ENCODE results near the gene PCDHA4. TPM values are rescaled to one million over a fixed set of nuclear protein-coding genes. Genes with fewer than 3 reads are reported as not detected.

The PCDHA4 gene
- total and polyA plus RNA-seq, 2 of the 8 experiments (the other 6 are each of a cell fraction or from before 2014, with no cell fraction given) = 3.7 to 5.7 TPM

GRCh38 chr5:140806834-140807775, at the start of gene PCDHA4 (continued):
- TF ChIP-seq POLR2A (IDR thresholded peaks at IDR 0.05; ENCODE audit: control extremely low read depth in 1 of 2, low read depth in 2 of 2, low read length in 2 of 2) = peak in 1 of 2 experiments; percentile 59; a peak in 2 of 3 replicates
- TF ChIP-seq EP300 (IDR thresholded peaks at IDR 0.05; ENCODE audit: borderline replicate concordance in 1 of 2, low read depth in 2 of 2, low read length in 2 of 2) = no peak
- peak; percentile 75 to 76 for TF ChIP-seq RAD21 (IDR thresholded peaks at IDR 0.05 in 1 of 2, conservative IDR thresholded peaks at IDR 0.05 in 1 of 2; ENCODE audit: low read depth in 2 of 2, low read length in 2 of 2)
- TF ChIP-seq RXRA (IDR thresholded peaks at IDR 0.05; ENCODE audit: insufficient read depth, low read depth, low read length) = no peak
- peak; percentile 75 for TF ChIP-seq KDM4A (IDR thresholded peaks at IDR 0.05; ENCODE audit: low read depth, low read length, severe bottlenecking)
- peak; percentile 56; the same call in 1 of the 2 replicates for TF ChIP-seq POLR2AphosphoS5 (IDR thresholded peaks at IDR 0.05; ENCODE audit: low read depth, low read length)
- no peak for TF ChIP-seq SIX5 (IDR thresholded peaks at IDR 0.05; ENCODE audit: low read depth, low read length)
- no peak for TF ChIP-seq CREB1 (IDR thresholded peaks at IDR 0.05)
- TF ChIP-seq SUZ12 (IDR thresholded peaks at IDR 0.05; ENCODE audit: low read length) = no peak
- TF ChIP-seq CEBPB (IDR thresholded peaks at IDR 0.05; ENCODE audit: low read depth, low read length) = no peak
- 0 out of 2 replicates have a peak, but pooled peaks have one; percentile 31 for TF ChIP-seq ATF2 (IDR thresholded peaks at IDR 0.05; ENCODE audit: low read length)
- TF ChIP-seq TEAD4 (IDR thresholded peaks at IDR 0.05; ENCODE audit: low read depth, low read length) = 0 out of 2 replicates have a peak, but pooled peaks have one; percentile 32
- no peak for TF ChIP-seq BCL11A (IDR thresholded peaks at IDR 0.05; ENCODE audit: low read depth in 2 of 2, low read length in 2 of 2)
- TF ChIP-seq YY1 (IDR thresholded peaks at IDR 0.05; ENCODE audit: low read depth, low read length) = peak; percentile 17; the same call in 1 of the 2 replicates
- no peak for TF ChIP-seq GTF2F1 (IDR thresholded peaks at IDR 0.05; ENCODE audit: borderline replicate concordance, low read depth, low read length)
- no peak for TF ChIP-seq SIN3A (conservative IDR thresholded peaks at IDR 0.05 in 1 of 2, IDR thresholded peaks at IDR 0.05 in 1 of 2; ENCODE audit: low read depth in 1 of 2, low read length in 2 of 2)
- TF ChIP-seq CBX8 (IDR thresholded peaks at IDR 0.05; ENCODE audit: borderline replicate concordance, low read depth, low read length) = no peak
